Stimulated activated CD4-positive, alpha-beta T cell treated with anti-CD3 and anti-CD28 coated beads, Interleukin-15, amount 100 ng/mL, for 48 hours (primary cell): ENCODE data around the gene NAIF1.
"Not testable (repeated sequence)": the region's sequence is repeated elsewhere in the genome, so short reads cannot be mapped to it uniquely, and the experiment has no call there.

Source experiments
- DNase-seq, 2 donors: peaks; one replicate each; pipeline ENCODE4 v3.0.0-alpha.2; 2020; ENCODE audit warnings: low read depth in 2 of 2

Gene NAIF1

GRCh38 chr9:128087262-128087661 lies 20.1 kb upstream of the NAIF1 start:
- no peak for DNase-seq

GRCh38 chr9:128085943-128086342 lies 18.8 kb upstream of the NAIF1 start:
- DNase-seq: no peak

- no peak for DNase-seq
Measured at GRCh38 chr9:128084746-128085145, 17.6 kb upstream of the NAIF1 start.

- no peak for DNase-seq
Measured at GRCh38 chr9:128082151-128082550, 15.0 kb upstream of the NAIF1 start.

- no peak for DNase-seq
Measured at GRCh38 chr9:128081056-128081455, 13.9 kb upstream of the NAIF1 start.

GRCh38 chr9:128080206-128080605 lies 13.1 kb upstream of the NAIF1 start:
- no peak for DNase-seq

GRCh38 chr9:128078504-128079434 lies 11.6 kb upstream of the NAIF1 start:
- no peak for DNase-seq

- DNase-seq: no peak
Measured at GRCh38 chr9:128077847-128078503, 10.9 kb upstream of the NAIF1 start.

GRCh38 chr9:128073253-128073886 lies 6.2 kb upstream of the NAIF1 start:
- DNase-seq: no peak

- peak in 1 of 2 donors; percentile 32 for DNase-seq
Measured at GRCh38 chr9:128072144-128073021, 5.3 kb upstream of the NAIF1 start.

GRCh38 chr9:128071475-128071874 lies 4.4 kb upstream of the NAIF1 start:
- not testable (repeated sequence) for DNase-seq

- no peak for DNase-seq
Measured at GRCh38 chr9:128070874-128071273, 3.8 kb upstream of the NAIF1 start.

- DNase-seq: peak in 1 of 2 donors; percentile 17
Measured at GRCh38 chr9:128068386-128069205, 1.5 kb upstream of the NAIF1 start.

- DNase-seq: peak; percentile 100
Measured at GRCh38 chr9:128067645-128068385, 695 bp upstream of the NAIF1 start, which contains the start of gene SLC25A25. Gene SLC25A25, plus strand, starts transcription at chr9:128068232. Its CDS starts 88 bp downstream, at chr9:128068320.

- DNase-seq: no peak
Measured at GRCh38 chr9:128065907-128066712, 1.0 kb downstream of the NAIF1 start.

- DNase-seq: no peak
Measured at GRCh38 chr9:128062846-128063831, 4.0 kb downstream of the NAIF1 start.

GRCh38 chr9:128062279-128062678 lies 4.8 kb downstream of the NAIF1 start:
- DNase-seq: no peak
